Left ventricle myocardium inferior (tissue), 1 donor: Measurements from ENCODE around the gene VKORC1. TPM values are rescaled to one million over a fixed set of nuclear protein-coding genes. Genes with fewer than 3 reads are reported as not detected.

Source experiments
- DNase-seq: peaks from one replicate; pipeline ENCODE4 v3.0.0-alpha.2; 2020
- H3K27ac ChIP-seq: fragments of 200-600 bp; replicated peaks from 2 replicates; pipeline ENCODE4 v1.8.0; 2021
- H3K27me3 ChIP-seq: fragments of 200-600 bp; 2 replicates; pipeline ENCODE4 v1.8.0; 2021; ENCODE audit warnings: low read depth
- H3K36me3 ChIP-seq: fragments of 200-600 bp; 2 replicates; pipeline ENCODE4 v1.8.0; 2021
- H3K4me1 ChIP-seq: fragments of 200-600 bp; 2 replicates; pipeline ENCODE4 v1.8.0; 2021
- H3K4me3 ChIP-seq: fragments of 200-600 bp; 2 replicates; pipeline ENCODE4 v1.8.0; 2021; ENCODE audit warnings: mild to moderate bottlenecking, moderate library complexity
- H3K9me3 ChIP-seq: fragments of 200-600 bp; replicated peaks from 2 replicates; pipeline ENCODE4 v1.8.0; 2021
- CTCF ChIP-seq: fragments of 200-600 bp; IDR thresholded peaks from 2 replicates; pipeline ENCODE4 v1.8.0; 2021; ENCODE audit warnings: antibody characterized with exemption, mild to moderate bottlenecking, borderline replicate concordance
- intact Hi-C: fragments of 100-400 bp; cut with micrococcal nuclease; formaldehyde crosslinking; loops from one replicate; pipeline ENCODE4 v1.11.0; 2022
- total RNA-seq: library from RNA; stranded (reverse); fragmentation: NEBNext Ultra II Directional; extraction: Animal tissue kit (Norgen Biotek cat#: 25700); gene quantifications from one replicate; pipeline ENCODE4 v1.2.1, GENCODE V29; 2021
- donor health status: DM: no; HTN: yes; CAD: no; lungs with severe emphysema.

VKORC1 gene
- total RNA-seq, 1 donor from 2014 or later, result 39.5 TPM

GRCh38 chr16:31109622-31110021, 15.0 kb upstream of the VKORC1 start:
- peaks cover 60% of the 10 kb centered on the region for H3K4me1 ChIP-seq
- intact Hi-C loops, result no loop called here
- no peaks in the 10 kb centered on the region for H3K27me3 ChIP-seq
- H3K9me3 ChIP-seq, result no peaks in the 10 kb centered on the region
- peak overlapping the region; percentile 96 for H3K27ac ChIP-seq
- H3K4me3 ChIP-seq, result peak overlapping the region; percentile 98
- no peak for TF ChIP-seq CTCF
- H3K36me3 ChIP-seq, result peaks cover 34% of the 10 kb centered on the region
- DNase-seq, result no peak

- Histone ChIP-seq H3K4me3 (peak overlapping the region; percentile 98), H3K4me1 (peaks cover 54% of the 10 kb centered on the region), H3K36me3 (peaks cover 34% of the 10 kb centered on the region), H3K27ac (peak overlapping the region; percentile 96), H3K27me3 (no peaks in the 10 kb centered on the region), H3K9me3 (no peaks in the 10 kb centered on the region)
- no peak for TF ChIP-seq CTCF
- intact Hi-C loops, result no loop called here
- no peak for DNase-seq
These were observed 14.4 kb upstream of the VKORC1 start for GRCh38 chr16:31108794-31109558.

- peak within 1 kb of the TSS; percentile 98 for H3K4me3 ChIP-seq
- H3K27me3 ChIP-seq, result no peaks in the 10 kb centered on the region
- peaks cover 34% of the 10 kb centered on the region for H3K36me3 ChIP-seq
- peak within 1 kb of the TSS; percentile 96 for H3K27ac ChIP-seq
- peak; percentile 87 for DNase-seq
- peaks cover 47% of the 10 kb centered on the region for H3K4me1 ChIP-seq
- intact Hi-C loops, result no loop called here
- no peak for TF ChIP-seq CTCF
- H3K9me3 ChIP-seq, result no peaks in the 10 kb centered on the region
These were observed 13.6 kb upstream of the VKORC1 start, which contains the start of gene BCKDK for GRCh38 chr16:31108035-31108793. Gene BCKDK (plus strand): TSS chr16:31108386. CDS start chr16:31109224, 838 bp downstream.

GRCh38 chr16:31107465-31107867, 12.9 kb upstream of the VKORC1 start:
- Histone ChIP-seq H3K4me3 (peak overlapping the region; percentile 98), H3K9me3 (no peaks in the 10 kb centered on the region), H3K27me3 (no peaks in the 10 kb centered on the region), H3K4me1 (peaks cover 39% of the 10 kb centered on the region), H3K36me3 (peaks cover 33% of the 10 kb centered on the region), H3K27ac (peak overlapping the region; percentile 96)
- no peak for TF ChIP-seq CTCF
- DNase-seq, result no peak
- intact Hi-C loops, result no loop called here

GRCh38 chr16:31106509-31107464, 12.2 kb upstream of the VKORC1 start:
- Histone ChIP-seq H3K9me3 (no peaks in the 10 kb centered on the region), H3K36me3 (peaks cover 26% of the 10 kb centered on the region), H3K27ac (peak overlapping the region; percentile 96), H3K4me1 (peaks cover 32% of the 10 kb centered on the region), H3K27me3 (no peaks in the 10 kb centered on the region), H3K4me3 (no peak overlapping the region)
- DNase-seq, result no peak
- TF ChIP-seq CTCF, result no peak
- intact Hi-C loops, result no loop called here
